T-helper 2 cell treated with Interferon-gamma antibody and Interleukin-4, amounts not matched to agents 5 μg/mL and 100 μg/mL, for 36 hours (primary cell): ENCODE results near the gene CADPS.

ENCODE experiments used
- DNase-seq: peaks from one replicate; pipeline ENCODE4 v3.0.0; 2021; ENCODE audit warnings: low spot score
- H3K27ac Mint-ChIP-seq: one replicate; pipeline ENCODE4 v1.8.0; 2021; ENCODE audit warnings: mild to moderate bottlenecking, mixed read lengths
- H3K27me3 Mint-ChIP-seq: one replicate; pipeline ENCODE4 v1.8.0; 2021; ENCODE audit warnings: low read depth, mixed read lengths
- H3K36me3 Mint-ChIP-seq: one replicate; pipeline ENCODE4 v1.8.0; 2021; ENCODE audit warnings: low read depth, mixed read lengths
- H3K4me1 Mint-ChIP-seq: one replicate; pipeline ENCODE4 v1.8.0; 2021; ENCODE audit warnings: low read depth, mixed read lengths
- H3K4me3 Mint-ChIP-seq: one replicate; pipeline ENCODE4 v1.8.0; 2022; ENCODE audit warnings: mild to moderate bottlenecking, moderate library complexity, mixed read lengths
- H3K9me3 Mint-ChIP-seq: one replicate; pipeline ENCODE4 v1.8.0; 2021; ENCODE audit warnings: mixed read lengths

The CADPS gene

GRCh38 chr3:62551556-62551955 is 323.7 kb downstream of the CADPS start:
- Mint-ChIP-seq H3K27me3 (no peaks in the 10 kb centered on the region), H3K9me3 (no peaks in the 10 kb centered on the region), H3K36me3 (no peaks in the 10 kb centered on the region), H3K4me3 (no peak overlapping the region), H3K27ac (no peak overlapping the region), H3K4me1 (no peaks in the 10 kb centered on the region)
- DNase-seq, result no peak

GRCh38 chr3:62550439-62550838 is 324.8 kb downstream of the CADPS start:
- Mint-ChIP-seq H3K36me3 (no peaks in the 10 kb centered on the region), H3K27me3 (no peaks in the 10 kb centered on the region), H3K9me3 (no peaks in the 10 kb centered on the region), H3K4me1 (no peaks in the 10 kb centered on the region), H3K4me3 (no peak overlapping the region), H3K27ac (no peak overlapping the region)
- no peak for DNase-seq

DNA sequence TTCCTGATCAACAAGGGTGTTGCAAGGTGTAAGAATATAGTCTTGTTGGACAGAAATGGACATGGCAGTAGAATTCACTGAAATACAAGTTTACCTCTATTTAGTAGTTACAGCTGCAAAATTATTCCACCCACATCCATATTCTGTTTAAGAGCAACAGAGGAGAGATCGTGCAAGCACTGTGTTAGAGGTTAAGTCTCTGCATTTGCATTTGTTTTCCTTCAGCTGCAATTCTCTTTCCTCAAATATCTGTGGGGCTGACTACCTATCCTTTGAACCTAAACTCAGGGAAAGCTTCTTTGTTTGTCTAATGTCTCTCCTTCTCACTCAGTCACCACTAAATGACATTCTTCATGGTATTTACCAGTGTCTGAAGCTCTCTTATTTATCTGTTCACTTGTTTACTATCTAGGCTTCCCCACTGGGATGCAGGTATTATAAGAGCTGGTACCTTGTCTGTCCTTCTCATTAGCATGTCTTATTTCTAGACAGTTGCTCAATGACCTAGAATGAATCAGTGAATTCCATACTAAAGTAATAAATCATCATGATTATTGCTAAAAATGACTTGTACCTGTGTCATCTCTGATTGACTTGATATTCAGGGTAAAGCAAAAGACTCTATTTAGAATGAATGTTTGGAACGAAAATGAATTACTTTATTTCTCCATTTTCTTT is 326.5 kb downstream of the CADPS start:
- no peak for DNase-seq
- no peak overlapping the region for H3K4me3 Mint-ChIP-seq
- H3K27me3 Mint-ChIP-seq, result no peaks in the 10 kb centered on the region
- no peaks in the 10 kb centered on the region for H3K9me3 Mint-ChIP-seq
- no peaks in the 10 kb centered on the region for H3K4me1 Mint-ChIP-seq
- H3K36me3 Mint-ChIP-seq, result no peaks in the 10 kb centered on the region
- H3K27ac Mint-ChIP-seq, result no peak overlapping the region

- H3K27me3 Mint-ChIP-seq, result no peaks in the 10 kb centered on the region
- no peaks in the 10 kb centered on the region for H3K9me3 Mint-ChIP-seq
- no peak overlapping the region for H3K27ac Mint-ChIP-seq
- H3K36me3 Mint-ChIP-seq, result no peaks in the 10 kb centered on the region
- no peak overlapping the region for H3K4me3 Mint-ChIP-seq
- no peak for DNase-seq
- H3K4me1 Mint-ChIP-seq, result no peaks in the 10 kb centered on the region
Measured at GRCh38 chr3:62546266-62546665, 328.9 kb downstream of the CADPS start.

DNA sequence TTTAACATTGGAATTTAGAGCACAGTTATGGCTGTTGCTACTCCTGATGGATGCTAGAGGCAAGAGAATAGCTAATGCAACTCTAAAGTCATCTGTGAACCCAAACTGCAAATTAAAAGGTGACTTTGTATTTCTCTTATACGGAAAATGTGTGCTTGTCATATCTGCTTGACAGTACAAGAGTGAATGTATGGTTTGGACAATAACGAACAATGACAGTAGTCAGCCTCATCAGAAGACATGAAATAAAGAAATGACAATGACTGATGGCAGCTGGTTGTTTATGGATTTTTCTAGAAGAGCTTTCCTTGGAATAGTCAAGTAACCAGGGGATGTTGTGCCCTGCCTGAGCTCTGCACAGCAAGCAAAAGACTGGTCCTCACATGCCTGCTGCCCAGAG is 333.0 kb downstream of the CADPS start:
- Mint-ChIP-seq H3K9me3 (no peaks in the 10 kb centered on the region), H3K36me3 (no peaks in the 10 kb centered on the region), H3K27me3 (no peaks in the 10 kb centered on the region), H3K4me1 (no peaks in the 10 kb centered on the region), H3K27ac (no peak overlapping the region), H3K4me3 (no peak overlapping the region)
- no peak for DNase-seq

- Mint-ChIP-seq H3K4me3 (no peak overlapping the region), H3K27ac (no peak overlapping the region), H3K4me1 (no peaks in the 10 kb centered on the region), H3K36me3 (no peaks in the 10 kb centered on the region), H3K27me3 (no peaks in the 10 kb centered on the region), H3K9me3 (no peaks in the 10 kb centered on the region)
- no peak for DNase-seq
Measured at GRCh38 chr3:62539762-62540161, 335.5 kb downstream of the CADPS start.

- Mint-ChIP-seq H3K27me3 (no peaks in the 10 kb centered on the region), H3K4me1 (no peaks in the 10 kb centered on the region), H3K4me3 (no peak overlapping the region), H3K27ac (no peak overlapping the region), H3K9me3 (no peaks in the 10 kb centered on the region), H3K36me3 (no peaks in the 10 kb centered on the region)
- DNase-seq, result no peak
Measured at GRCh38 chr3:62538691-62539356, 336.4 kb downstream of the CADPS start.

DNA sequence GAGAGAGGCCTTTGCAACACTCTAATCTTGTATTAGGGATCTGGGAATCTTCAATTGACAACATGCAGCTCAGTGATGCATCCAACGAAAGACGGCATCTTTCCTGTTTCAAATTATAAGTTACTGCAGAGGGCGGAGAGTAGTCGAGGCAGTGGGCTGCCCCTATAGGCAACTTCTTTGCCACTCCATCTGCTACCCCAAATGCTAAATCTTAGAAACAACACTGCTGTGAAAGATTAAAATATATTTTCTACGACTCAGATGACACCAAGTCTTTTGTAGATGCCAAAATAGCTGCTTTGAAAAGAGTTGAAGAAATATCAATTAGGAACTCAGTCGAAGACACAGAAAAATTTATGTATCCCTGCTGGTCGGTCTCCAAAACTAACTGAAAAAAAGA is 340.9 kb downstream of the CADPS start:
- H3K36me3 Mint-ChIP-seq, result no peaks in the 10 kb centered on the region
- no peak overlapping the region for H3K27ac Mint-ChIP-seq
- DNase-seq, result no peak

DNA sequence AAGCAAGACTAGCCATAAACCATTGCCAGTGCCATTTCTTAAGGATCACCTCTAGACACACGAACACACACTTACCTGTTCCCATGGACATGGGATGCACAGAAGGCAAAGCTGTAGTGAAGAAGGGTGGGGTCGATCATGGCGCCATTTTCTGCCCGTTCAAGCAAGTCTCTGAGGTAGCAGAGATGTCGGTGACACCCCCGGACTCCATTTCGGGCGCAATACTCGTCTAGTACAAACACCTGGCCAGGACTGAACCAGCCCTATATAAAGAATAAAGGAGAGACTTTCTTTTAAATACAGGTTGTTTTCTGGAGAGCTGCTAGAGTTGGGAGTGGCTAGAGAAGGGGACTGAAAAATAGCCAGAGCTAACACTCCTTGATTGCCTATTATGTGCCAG is 342.4 kb downstream of the CADPS start:
- no peaks in the 10 kb centered on the region for H3K9me3 Mint-ChIP-seq
- H3K27ac Mint-ChIP-seq, result no peak overlapping the region
- H3K4me1 Mint-ChIP-seq, result no peaks in the 10 kb centered on the region
- H3K4me3 Mint-ChIP-seq, result no peak overlapping the region
- H3K27me3 Mint-ChIP-seq, result no peaks in the 10 kb centered on the region
- no peak for DNase-seq
- H3K36me3 Mint-ChIP-seq, result no peaks in the 10 kb centered on the region

More for the DNA sequence above, 340.9 kb downstream of the CADPS start:
- Mint-ChIP-seq H3K4me1 (no peaks in the 10 kb centered on the region), H3K4me3 (no peak overlapping the region), H3K9me3 (no peaks in the 10 kb centered on the region), H3K27me3 (no peaks in the 10 kb centered on the region)

DNA sequence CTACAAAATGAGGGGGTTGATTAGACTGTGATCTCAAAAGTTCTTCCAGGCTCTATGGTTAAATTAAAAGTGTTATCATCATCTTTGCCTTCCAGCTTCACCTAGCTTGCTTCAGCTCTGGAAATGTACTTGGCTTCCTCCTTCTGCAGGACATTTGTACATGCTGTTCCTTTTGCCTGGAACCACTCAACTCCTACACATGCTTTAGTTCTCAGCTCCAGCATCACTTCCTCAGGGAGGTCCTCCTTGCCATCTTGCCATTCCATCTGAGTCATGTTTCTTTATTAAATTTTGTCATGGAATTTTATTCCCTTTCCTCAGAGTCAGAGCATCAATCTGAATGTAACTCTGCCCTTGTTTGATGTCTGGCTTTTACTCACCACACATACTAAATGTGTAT is 343.2 kb downstream of the CADPS start:
- no peak overlapping the region for H3K4me3 Mint-ChIP-seq

DNA sequence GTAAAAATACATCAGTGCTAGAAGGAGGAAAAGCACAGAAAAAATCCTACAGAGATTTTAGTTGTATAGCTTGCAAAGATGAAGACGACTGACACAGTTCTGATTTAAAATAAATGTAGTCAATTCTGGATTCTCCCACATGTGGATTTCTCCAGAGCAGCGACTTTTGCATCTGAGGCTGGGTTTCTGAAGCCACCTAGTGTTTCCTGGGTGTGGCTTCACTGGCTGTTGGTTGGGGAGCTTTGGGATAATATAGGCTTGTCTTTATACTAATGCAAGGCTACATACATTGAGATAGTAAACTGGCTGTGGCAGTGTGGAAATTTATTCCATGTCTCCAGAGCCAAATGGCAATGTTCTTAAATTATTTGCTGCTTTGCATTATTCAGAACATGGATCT is 343.7 kb downstream of the CADPS start:
- H3K36me3 Mint-ChIP-seq, result no peaks in the 10 kb centered on the region
- no peaks in the 10 kb centered on the region for H3K9me3 Mint-ChIP-seq
- H3K27me3 Mint-ChIP-seq, result no peaks in the 10 kb centered on the region
- DNase-seq, result no peak
- H3K4me1 Mint-ChIP-seq, result no peaks in the 10 kb centered on the region
- H3K27ac Mint-ChIP-seq, result no peak overlapping the region
- H3K4me3 Mint-ChIP-seq, result no peak overlapping the region

More for the DNA sequence above, 343.2 kb downstream of the CADPS start:
- Mint-ChIP-seq H3K27ac (no peak overlapping the region), H3K27me3 (no peaks in the 10 kb centered on the region), H3K9me3 (no peaks in the 10 kb centered on the region), H3K4me1 (no peaks in the 10 kb centered on the region), H3K36me3 (no peaks in the 10 kb centered on the region)
- DNase-seq, result no peak

- no peaks in the 10 kb centered on the region for H3K27me3 Mint-ChIP-seq
- no peaks in the 10 kb centered on the region for H3K36me3 Mint-ChIP-seq
- no peaks in the 10 kb centered on the region for H3K9me3 Mint-ChIP-seq
- H3K4me1 Mint-ChIP-seq, result no peaks in the 10 kb centered on the region
- H3K27ac Mint-ChIP-seq, result no peak overlapping the region
- no peak overlapping the region for H3K4me3 Mint-ChIP-seq
- no peak for DNase-seq
Measured at GRCh38 chr3:62529230-62529629, 346.0 kb downstream of the CADPS start.

DNA sequence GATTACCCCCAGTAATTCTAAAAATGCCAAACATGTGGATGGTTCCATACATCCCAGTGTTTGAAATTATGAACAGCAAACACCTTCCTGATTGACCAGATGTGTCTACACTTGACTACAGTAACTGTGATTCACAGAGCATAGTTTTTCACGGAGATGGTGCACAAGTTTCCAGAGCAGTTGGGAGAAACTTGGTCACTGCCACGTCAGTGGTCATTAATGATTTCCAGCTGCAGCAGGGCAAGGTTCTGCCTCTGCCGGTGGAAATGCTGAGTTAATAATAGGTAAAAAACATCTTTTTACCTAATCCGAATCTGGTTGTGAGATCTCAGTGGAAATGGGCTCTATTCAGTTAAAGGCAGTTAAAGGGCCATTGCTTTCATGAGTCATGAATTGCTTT is 347.7 kb downstream of the CADPS start:
- Mint-ChIP-seq H3K4me1 (no peaks in the 10 kb centered on the region), H3K36me3 (no peaks in the 10 kb centered on the region), H3K4me3 (no peak overlapping the region), H3K9me3 (no peaks in the 10 kb centered on the region), H3K27me3 (no peaks in the 10 kb centered on the region), H3K27ac (no peak overlapping the region)
- DNase-seq, result no peak

- H3K4me1 Mint-ChIP-seq, result no peaks in the 10 kb centered on the region
- H3K36me3 Mint-ChIP-seq, result no peaks in the 10 kb centered on the region
- no peaks in the 10 kb centered on the region for H3K9me3 Mint-ChIP-seq
- H3K4me3 Mint-ChIP-seq, result no peak overlapping the region
- no peak overlapping the region for H3K27ac Mint-ChIP-seq
- no peak for DNase-seq
- no peaks in the 10 kb centered on the region for H3K27me3 Mint-ChIP-seq
Measured at GRCh38 chr3:62525281-62525680, 349.9 kb downstream of the CADPS start.

GRCh38 chr3:62523672-62524071 is 351.5 kb downstream of the CADPS start:
- no peaks in the 10 kb centered on the region for H3K9me3 Mint-ChIP-seq
- H3K27me3 Mint-ChIP-seq, result no peaks in the 10 kb centered on the region
- no peak overlapping the region for H3K4me3 Mint-ChIP-seq
- DNase-seq, result no peak
- H3K4me1 Mint-ChIP-seq, result no peaks in the 10 kb centered on the region
- H3K27ac Mint-ChIP-seq, result no peak overlapping the region
- H3K36me3 Mint-ChIP-seq, result no peaks in the 10 kb centered on the region
